ENCODE data around the gene GNAL. TPM values are rescaled to one million over a fixed set of nuclear protein-coding genes. Genes with fewer than 3 reads are reported as not detected.

GNAL gene
- total RNA-seq, 1 donor from 2014 or later, result 9.7 TPM

DNA sequence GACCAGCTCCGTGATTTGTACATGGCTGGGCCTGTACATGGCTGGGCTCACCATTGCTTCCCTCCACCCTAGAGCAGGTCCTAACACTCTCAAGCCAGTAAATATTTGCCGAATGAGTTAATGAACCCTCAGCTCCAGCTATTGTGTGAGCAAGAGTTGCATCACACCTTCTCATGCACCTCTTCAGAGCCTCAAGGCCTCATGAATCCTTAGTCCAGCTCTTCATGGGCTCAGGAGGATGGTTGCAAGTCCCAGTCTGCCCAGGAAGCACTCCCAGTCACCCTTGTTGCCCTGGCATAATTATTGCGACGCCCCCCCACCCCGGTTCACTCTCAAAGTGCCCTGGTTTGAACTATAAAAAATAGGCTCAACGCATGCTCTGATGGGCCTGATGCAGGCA lies 30.1 kb upstream of the GNAL start:
- Mint-ChIP-seq H3K27ac (ENCODE audit: unreplicated experiment) (no peak overlapping the region), H3K9me3 (ENCODE audit: unreplicated experiment) (no peaks in the 10 kb centered on the region), H3K4me3 (ENCODE audit: unreplicated experiment) (no peak overlapping the region), H3K4me1 (ENCODE audit: unreplicated experiment) (peaks cover 12% of the 10 kb centered on the region), H3K36me3 (ENCODE audit: low read depth, unreplicated experiment) (no peaks in the 10 kb centered on the region), H3K27me3 (ENCODE audit: unreplicated experiment) (peaks cover 10% of the 10 kb centered on the region)
- no peak for DNase-seq (ENCODE audit: low spot score)
- no peak for TF ChIP-seq CTCF (IDR thresholded peaks at IDR 0.05; ENCODE audit: unreplicated experiment)

GRCh38 chr18:11660691-11661090 lies 28.4 kb upstream of the GNAL start:
- H3K4me3 Mint-ChIP-seq (ENCODE audit: unreplicated experiment), result no peak overlapping the region
- peaks cover 8% of the 10 kb centered on the region for H3K27me3 Mint-ChIP-seq (ENCODE audit: unreplicated experiment)
- no peak overlapping the region for H3K27ac Mint-ChIP-seq (ENCODE audit: unreplicated experiment)
- peaks cover 9% of the 10 kb centered on the region for H3K4me1 Mint-ChIP-seq (ENCODE audit: unreplicated experiment)
- no peaks in the 10 kb centered on the region for H3K9me3 Mint-ChIP-seq (ENCODE audit: unreplicated experiment)
- no peak for DNase-seq (ENCODE audit: low spot score)
- H3K36me3 Mint-ChIP-seq (ENCODE audit: low read depth, unreplicated experiment), result no peaks in the 10 kb centered on the region
- no peak for TF ChIP-seq CTCF (IDR thresholded peaks at IDR 0.05; ENCODE audit: unreplicated experiment)

DNA sequence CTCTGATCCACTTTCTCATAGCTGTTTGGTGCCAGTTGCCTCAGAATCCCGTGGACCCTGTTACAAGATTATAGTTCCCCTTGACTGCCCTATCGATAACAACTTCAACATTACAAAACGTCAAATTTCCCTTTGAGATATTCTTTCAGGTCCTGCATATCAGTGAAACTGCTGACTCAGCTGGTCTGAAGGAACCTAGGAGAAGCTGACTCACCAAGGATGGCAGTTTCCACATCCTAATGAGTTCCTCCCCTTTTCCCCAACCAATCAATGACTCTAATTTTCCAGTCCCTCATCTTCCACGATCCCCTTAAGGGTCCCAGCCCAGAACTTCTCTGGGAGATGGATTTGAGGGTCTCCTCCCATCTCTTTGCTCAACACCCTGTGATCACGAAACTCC lies 27.6 kb upstream of the GNAL start:
- H3K9me3 Mint-ChIP-seq (ENCODE audit: unreplicated experiment), result no peaks in the 10 kb centered on the region
- DNase-seq (ENCODE audit: low spot score), result no peak
- TF ChIP-seq CTCF (IDR thresholded peaks at IDR 0.05; ENCODE audit: unreplicated experiment), result no peak
- H3K4me1 Mint-ChIP-seq (ENCODE audit: unreplicated experiment), result peaks cover 10% of the 10 kb centered on the region
- H3K36me3 Mint-ChIP-seq (ENCODE audit: low read depth, unreplicated experiment), result no peaks in the 10 kb centered on the region
- peaks cover 9% of the 10 kb centered on the region for H3K27me3 Mint-ChIP-seq (ENCODE audit: unreplicated experiment)
- H3K4me3 Mint-ChIP-seq (ENCODE audit: unreplicated experiment), result no peak overlapping the region
- H3K27ac Mint-ChIP-seq (ENCODE audit: unreplicated experiment), result no peak overlapping the region

DNA sequence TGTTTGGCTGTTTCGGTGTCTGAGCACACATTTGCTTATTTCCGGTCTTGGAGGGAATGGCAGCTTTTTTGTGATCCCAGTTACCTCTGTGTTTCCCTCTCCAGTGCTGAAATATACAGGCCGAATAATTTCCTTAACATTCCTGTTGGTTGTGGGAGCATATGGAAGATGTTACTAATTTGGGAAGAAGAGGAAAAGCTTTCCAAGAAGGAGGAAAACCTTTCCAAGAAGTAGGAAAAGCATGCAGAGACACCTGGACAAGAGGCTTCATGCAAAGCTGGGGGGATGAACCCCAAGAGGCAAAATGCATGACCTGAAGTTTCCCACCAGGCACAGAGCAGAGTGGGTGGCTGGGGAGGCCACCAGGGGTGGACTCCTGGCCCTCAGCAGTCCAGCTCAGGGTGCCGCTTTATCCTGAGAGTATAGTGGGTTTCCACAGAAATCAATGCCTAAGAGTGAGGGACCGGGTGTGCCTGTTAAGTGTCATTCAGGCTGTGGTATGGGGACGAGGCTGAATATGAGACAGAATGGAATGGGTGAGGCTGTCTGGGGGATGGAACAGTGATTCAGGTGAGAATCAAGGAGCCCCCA lies 25.5 kb upstream of the GNAL start:
- no peaks in the 10 kb centered on the region for H3K9me3 Mint-ChIP-seq (ENCODE audit: unreplicated experiment)
- H3K4me3 Mint-ChIP-seq (ENCODE audit: unreplicated experiment), result no peak overlapping the region
- H3K4me1 Mint-ChIP-seq (ENCODE audit: unreplicated experiment), result peaks cover 7% of the 10 kb centered on the region
- TF ChIP-seq CTCF (IDR thresholded peaks at IDR 0.05; ENCODE audit: unreplicated experiment), result no peak
- H3K27me3 Mint-ChIP-seq (ENCODE audit: unreplicated experiment), result peaks cover 3% of the 10 kb centered on the region
- no peak overlapping the region for H3K27ac Mint-ChIP-seq (ENCODE audit: unreplicated experiment)
- no peaks in the 10 kb centered on the region for H3K36me3 Mint-ChIP-seq (ENCODE audit: low read depth, unreplicated experiment)
- DNase-seq (ENCODE audit: low spot score), result no peak

DNA sequence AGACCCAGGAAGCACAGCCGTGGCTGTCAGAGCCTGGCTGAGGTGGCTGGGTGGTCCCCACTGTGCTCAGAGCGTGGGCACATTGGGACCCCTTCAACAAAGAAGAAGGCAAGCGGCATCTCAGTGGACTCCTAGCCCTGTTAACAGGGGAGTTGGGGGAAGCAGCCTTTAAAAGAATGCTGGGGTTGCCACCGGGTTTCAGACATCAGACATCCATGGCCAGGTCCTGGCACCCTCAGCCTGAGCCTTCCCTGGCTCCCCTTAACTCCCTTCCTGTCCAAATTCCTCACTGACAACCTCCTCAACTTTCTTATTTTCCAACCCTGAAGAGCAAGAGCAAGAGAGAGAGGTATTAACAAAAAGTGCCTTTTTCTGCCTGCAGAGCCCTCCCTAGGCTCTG lies 24.8 kb upstream of the GNAL start:
- Mint-ChIP-seq H3K9me3 (ENCODE audit: unreplicated experiment) (no peaks in the 10 kb centered on the region), H3K27me3 (ENCODE audit: unreplicated experiment) (peaks cover 3% of the 10 kb centered on the region), H3K36me3 (ENCODE audit: low read depth, unreplicated experiment) (no peaks in the 10 kb centered on the region), H3K4me1 (ENCODE audit: unreplicated experiment) (peaks cover 14% of the 10 kb centered on the region), H3K4me3 (ENCODE audit: unreplicated experiment) (no peak overlapping the region), H3K27ac (ENCODE audit: unreplicated experiment) (no peak overlapping the region)
- TF ChIP-seq CTCF (IDR thresholded peaks at IDR 0.05; ENCODE audit: unreplicated experiment), result no peak
- DNase-seq (ENCODE audit: low spot score), result no peak

Measured in endothelial cell (in vitro differentiated cells).